ENCODE results near the gene GCLC. TPM values are rescaled to one million over a fixed set of nuclear protein-coding genes. Genes with fewer than 3 reads are reported as not detected.

GCLC gene
- total and polyA plus RNA-seq, 3 donors from 2014 or later = 20.1 to 44.4 (median 37.6) TPM

- no peaks in the 10 kb centered on the region for H3K9me3 ChIP-seq
- no peak overlapping the region for H3K4me3 ChIP-seq
- H3K4me1 ChIP-seq = no peaks in the 10 kb centered on the region
- intact Hi-C loops (cut with DNase I; ENCODE audit: low total_unique reads) = loop anchor here (5.0 to 10.0 kb wide), 2 partner anchors 158 to 230 kb away; no protein-coding TSS in a partner anchor
- H3K36me3 ChIP-seq (ENCODE audit: low read depth, missing control alignments) = no peaks in the 10 kb centered on the region
- no peaks in the 10 kb centered on the region for H3K27me3 ChIP-seq
- no peak overlapping the region for H3K27ac ChIP-seq
- TF ChIP-seq POLR2A (IDR thresholded peaks at IDR 0.05) = no peak
- no peak for TF ChIP-seq CTCF (IDR thresholded peaks at IDR 0.05)
- 39 to 55% methylated on average over 5 of the region's 5 CpGs for WGBS, 2 donors
- no peak for DNase-seq
These were observed 48.0 kb downstream of the GCLC start for GRCh38 chr6:53496797-53497375.

GRCh38 chr6:53495506-53496499 lies 49.1 kb downstream of the GCLC start:
- no peak overlapping the region for H3K27ac ChIP-seq
- H3K36me3 ChIP-seq (ENCODE audit: low read depth, missing control alignments) = no peaks in the 10 kb centered on the region
- no peak for DNase-seq
- WGBS, 2 donors = 88 to 93% methylated on average over 6 of the region's 6 CpGs
- no peaks in the 10 kb centered on the region for H3K9me3 ChIP-seq
- no peak overlapping the region for H3K4me3 ChIP-seq
- no peaks in the 10 kb centered on the region for H3K4me1 ChIP-seq
- TF ChIP-seq CTCF (IDR thresholded peaks at IDR 0.05) = no peak
- no peak for TF ChIP-seq POLR2A (IDR thresholded peaks at IDR 0.05)
- H3K27me3 ChIP-seq = no peaks in the 10 kb centered on the region
- intact Hi-C loops (cut with DNase I; ENCODE audit: low total_unique reads) = loop anchor here (5.0 to 10.0 kb wide), 2 partner anchors 159 to 231 kb away; no protein-coding TSS in a partner anchor

- no peak for DNase-seq
- Histone ChIP-seq H3K4me1 (no peaks in the 10 kb centered on the region), H3K9me3 (no peaks in the 10 kb centered on the region), H3K27me3 (no peaks in the 10 kb centered on the region), H3K27ac (no peak overlapping the region), H3K4me3 (no peak overlapping the region), H3K36me3 (ENCODE audit: low read depth, missing control alignments) (no peaks in the 10 kb centered on the region)
- TF ChIP-seq POLR2A (IDR thresholded peaks at IDR 0.05) = no peak
- TF ChIP-seq CTCF (IDR thresholded peaks at IDR 0.05) = no peak
- intact Hi-C loops (cut with DNase I; ENCODE audit: low total_unique reads) = loop anchor here (10.0 kb wide), 1 partner anchor 161 kb away; no protein-coding TSS in a partner anchor
- 88 to 90% methylated on average over 4 of the region's 4 CpGs for WGBS, 2 donors
These were observed 50.8 kb downstream of the GCLC start for GRCh38 chr6:53494076-53494475.

GRCh38 chr6:53493635-53494025 lies 51.3 kb downstream of the GCLC start:
- H3K27ac ChIP-seq = no peak overlapping the region
- H3K9me3 ChIP-seq = no peaks in the 10 kb centered on the region
- intact Hi-C loops (cut with DNase I; ENCODE audit: low total_unique reads) = loop anchor here (10.0 kb wide), 1 partner anchor 161 kb away; no protein-coding TSS in a partner anchor
- H3K27me3 ChIP-seq = no peaks in the 10 kb centered on the region
- DNase-seq = no peak
- H3K4me1 ChIP-seq = no peaks in the 10 kb centered on the region
- WGBS, 2 donors = 66 to 71% methylated on average over 2 of the region's 2 CpGs
- H3K36me3 ChIP-seq (ENCODE audit: low read depth, missing control alignments) = no peaks in the 10 kb centered on the region
- H3K4me3 ChIP-seq = no peak overlapping the region
- TF ChIP-seq POLR2A (IDR thresholded peaks at IDR 0.05) = no peak
- TF ChIP-seq CTCF (IDR thresholded peaks at IDR 0.05) = no peak

All from testis (tissue), 3 donors.